Naive thymus-derived CD4-positive, alpha-beta T cell (primary cell): Measurements from ENCODE around the gene NHLRC3. TPM values are rescaled to one million over a fixed set of nuclear protein-coding genes. Genes with fewer than 3 reads are reported as not detected.
"Not testable (repeated sequence)": the region's sequence is repeated elsewhere in the genome, so short reads cannot be mapped to it uniquely, and the experiment has no call there.

Experiments used
- ATAC-seq: fragments of 150-1000 bp; cut with Tn5 transposase; 2 replicates; pipeline ENCODE4 v1.10.0; 2021; ENCODE audit warnings: mild to moderate bottlenecking, moderate library complexity
- CTCF ChIA-PET: fragments of 350-600 bp; sonication (Branson Sonifier 250); formaldehyde crosslinking; loops from one replicate; lab custom pipeline; 2021; ENCODE audit warnings: antibody characterized with exemption; lab: Charles Lee
- POLR2A ChIA-PET: fragments of 350-600 bp; sonication (Branson Sonifier 250); formaldehyde crosslinking; loops from one replicate; lab custom pipeline; 2021; ENCODE audit warnings: antibody characterized with exemption, inconsistent platforms; lab: Charles Lee
- DNase-seq, 9 donors: peaks; one replicate each; pipeline versions ENCODE4 v3.0.0 to v3.0.0-alpha.2; 2020 to 2022; ENCODE audit warnings: mixed read lengths in 1 of 9
- H3K27ac ChIP-seq: one replicate; pipeline ENCODE4 v1.7.0; 2013; ENCODE audit warnings: mild to moderate bottlenecking, low read depth, low read length, moderate library complexity
- H3K27me3 ChIP-seq, 2 donors: one replicate each; pipeline ENCODE4 v1.7.0; 2013; ENCODE audit warnings: low read length in 2 of 2, mild to moderate bottlenecking in 2 of 2, moderate library complexity in 2 of 2; ENCODE audit not compliant: control insufficient read depth in 2 of 2, insufficient read depth in 2 of 2
- H3K36me3 ChIP-seq, 3 experiments: 1 replicate in 2 of 3; 2 replicates in 1 of 3; pipeline ENCODE4 v1.7.0; 2013; ENCODE audit warnings: low read length in 3 of 3, mild to moderate bottlenecking in 3 of 3, moderate library complexity in 1 of 3; ENCODE audit not compliant: insufficient read depth in 3 of 3, control insufficient read depth in 2 of 3
- H3K4me1 ChIP-seq, 2 donors: one replicate each; pipeline ENCODE4 v1.7.0; 2013; ENCODE audit warnings: low read length in 2 of 2, mild to moderate bottlenecking in 2 of 2, moderate library complexity in 1 of 2; ENCODE audit not compliant: control insufficient read depth in 2 of 2, insufficient read depth in 2 of 2
- H3K4me3 ChIP-seq: 2 replicates; pipeline ENCODE4 v1.7.0; 2013; ENCODE audit warnings: mild to moderate bottlenecking, low read length
- H3K9me3 ChIP-seq, 3 experiments: 1 replicate in 2 of 3; 2 replicates in 1 of 3; pipeline ENCODE4 v1.7.0; 2013; ENCODE audit warnings: low read length in 3 of 3; ENCODE audit not compliant: control insufficient read depth in 2 of 3
- H3K27ac Mint-ChIP-seq, 9 donors: one replicate each; pipeline ENCODE4 v1.8.0; 2020 to 2022; ENCODE audit warnings: mixed read lengths in 9 of 9, mild to moderate bottlenecking in 8 of 9, moderate library complexity in 5 of 9, inconsistent platforms in 2 of 9
- H3K27me3 Mint-ChIP-seq, 5 donors: one replicate each; pipeline ENCODE4 v1.8.0; 2021 to 2022; ENCODE audit warnings: mixed read lengths in 5 of 5, mild to moderate bottlenecking in 1 of 5
- H3K36me3 Mint-ChIP-seq, 5 donors: one replicate each; pipeline ENCODE4 v1.8.0; 2020 to 2022; ENCODE audit warnings: mixed read lengths in 5 of 5, mild to moderate bottlenecking in 3 of 5, inconsistent platforms in 1 of 5
- H3K4me1 Mint-ChIP-seq, 7 donors: one replicate each; pipeline ENCODE4 v1.8.0; 2020 to 2022; ENCODE audit warnings: mixed read lengths in 7 of 7, mild to moderate bottlenecking in 3 of 7, inconsistent platforms in 1 of 7
- H3K4me3 Mint-ChIP-seq, 10 donors: one replicate each; pipeline ENCODE4 v1.8.0; 2020 to 2022; ENCODE audit warnings: mild to moderate bottlenecking in 10 of 10, mixed read lengths in 10 of 10, moderate library complexity in 6 of 10, inconsistent platforms in 2 of 10
- H3K9me3 Mint-ChIP-seq, 11 donors: one replicate each; pipeline ENCODE4 v1.8.0; 2020 to 2022; ENCODE audit warnings: mixed read lengths in 11 of 11, mild to moderate bottlenecking in 4 of 11, inconsistent platforms in 1 of 11, moderate library complexity in 1 of 11
- intact Hi-C, 2 donors: fragments of 100-400 bp; cut with micrococcal nuclease; formaldehyde crosslinking; loops; one replicate each; pipeline ENCODE4 v1.15.1; 2023
- polyA plus RNA-seq, 2 donors: library from polyadenylated mRNA; unstranded; fragments of 300-500 nt; fragmentation: Illumina TruSeq; gene quantifications; one replicate each; pipeline ENCODE4 v1.2.3, GENCODE V29; 2021
- total RNA-seq, 6 experiments: library from RNA in 5 of 6; stranded (reverse) in 5 of 6; gene quantifications; 1 replicate in 5 of 6; 2 replicates in 1 of 6; pipeline ENCODE4 v1.2.3 and lab custom pipeline; 2021 to 2026

NHLRC3 gene
- total and polyA plus RNA-seq, 7 experiments from 2014 or later, result 3.4 to 30.6 (median 15.6) TPM

DNA sequence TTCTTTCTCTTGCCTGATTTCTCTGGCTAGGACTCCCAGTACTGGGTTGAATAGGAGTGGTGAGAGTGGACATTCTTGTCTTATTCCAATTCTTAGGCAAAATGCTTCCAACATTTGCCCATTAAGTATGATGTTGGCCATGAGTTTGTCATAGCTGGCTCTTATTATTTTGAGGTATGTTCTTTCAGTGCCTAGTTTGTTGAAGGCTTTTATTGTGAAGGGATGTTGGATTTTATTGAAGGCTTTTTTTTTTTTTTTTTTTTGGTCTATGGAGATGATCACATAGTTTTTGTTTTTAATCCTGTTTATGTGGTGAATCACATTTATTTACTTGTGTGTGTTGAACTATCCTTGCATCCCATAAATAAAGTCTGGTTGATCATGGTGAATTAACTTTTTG lies 19.8 kb downstream of the NHLRC3 start:
- DNase-seq (no peak), ATAC-seq (no peak)
- H3K4me1 ChIP-seq, result no peaks in the 10 kb centered on the region
- no peak overlapping the region for H3K4me3 Mint-ChIP-seq
- no peaks in the 10 kb centered on the region for H3K27me3 ChIP-seq
- ChIA-PET CTCF (no interaction called here), POLR2A (no interaction called here)
- H3K9me3 ChIP-seq, result no peaks in the 10 kb centered on the region
- intact Hi-C loops, result no loop called here
- H3K36me3 ChIP-seq, result peaks cover 0 to 3% (median 0%) of the 10 kb centered on the region in 3 experiments
- no peak overlapping the region for H3K27ac ChIP-seq
- peak overlapping the region in 1 of 9 donors; percentile 10 for H3K27ac Mint-ChIP-seq
- peaks cover 0 to 45% (median 25%) of the 10 kb centered on the region in 7 donors for H3K4me1 Mint-ChIP-seq
- no peaks in the 10 kb centered on the region for H3K27me3 Mint-ChIP-seq
- peaks cover 0 to 7% (median 0%) of the 10 kb centered on the region in 11 donors for H3K9me3 Mint-ChIP-seq
- H3K36me3 Mint-ChIP-seq, result peaks cover 0 to 48% (median 29%) of the 10 kb centered on the region in 5 donors
- H3K4me3 ChIP-seq, result no peak overlapping the region

DNA sequence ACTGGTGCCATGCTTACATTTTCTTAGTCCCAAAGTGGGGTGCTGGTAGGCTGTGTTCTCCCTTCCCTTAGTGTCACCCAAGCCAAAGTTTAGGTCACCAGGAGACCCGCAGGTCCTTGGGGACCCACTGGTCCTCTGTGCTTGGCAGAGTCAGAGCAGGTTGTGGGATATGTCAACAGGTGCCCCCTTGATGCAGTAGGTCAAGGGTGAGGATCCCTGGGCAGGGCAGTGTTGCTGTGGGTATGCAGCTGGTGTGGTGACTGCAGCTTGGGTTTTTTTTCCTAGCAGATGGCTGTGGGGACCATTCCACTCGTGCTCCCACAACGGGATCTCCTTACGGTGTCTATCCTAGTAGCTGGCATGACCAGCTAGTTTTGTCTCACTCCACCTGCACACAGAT lies 23.7 kb downstream of the NHLRC3 start:
- Histone ChIP-seq H3K9me3 (no peaks in the 10 kb centered on the region), H3K27me3 (no peaks in the 10 kb centered on the region), H3K27ac (no peak overlapping the region), H3K4me1 (no peaks in the 10 kb centered on the region), H3K36me3 (no peaks in the 10 kb centered on the region), H3K4me3 (no peak overlapping the region)
- ATAC-seq (no peak), DNase-seq (no peak)
- H3K4me3 Mint-ChIP-seq, result no peak overlapping the region
- peaks cover under 1 to 44% (median 30%) of the 10 kb centered on the region in 5 donors for H3K36me3 Mint-ChIP-seq
- ChIA-PET CTCF (no interaction called here), POLR2A (no interaction called here)
- peaks cover 0 to 32% (median 25%) of the 10 kb centered on the region in 7 donors for H3K4me1 Mint-ChIP-seq
- intact Hi-C loops, result no loop called here
- H3K27me3 Mint-ChIP-seq, result no peaks in the 10 kb centered on the region
- H3K27ac Mint-ChIP-seq, result no peak overlapping the region
- H3K9me3 Mint-ChIP-seq, result peaks cover 0 to 12% (median 4%) of the 10 kb centered on the region in 11 donors

DNA sequence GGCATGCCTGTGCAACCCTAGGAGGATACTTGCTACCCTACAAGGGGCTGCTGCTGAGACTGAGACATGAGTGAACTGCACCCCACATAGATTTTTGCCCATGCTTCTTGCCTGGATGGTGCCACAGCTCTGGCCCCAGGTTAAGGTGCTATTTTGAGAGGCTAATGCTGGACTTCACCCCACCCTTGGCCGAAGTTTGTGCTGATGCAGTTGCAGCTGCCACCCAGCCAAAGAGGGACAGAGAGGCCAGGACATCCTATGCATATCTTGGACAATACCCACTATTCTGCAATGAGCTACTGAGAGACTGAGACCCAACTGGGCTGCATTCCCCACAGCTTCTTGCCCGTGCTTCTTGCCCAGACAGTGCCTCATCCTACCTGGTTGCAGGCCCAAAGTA lies 34.6 kb downstream of the NHLRC3 start:
- intact Hi-C loops, result no loop called here
- H3K27ac Mint-ChIP-seq, result no peak overlapping the region
- no peaks in the 10 kb centered on the region for H3K9me3 ChIP-seq
- H3K4me1 Mint-ChIP-seq, result no peaks in the 10 kb centered on the region
- CTCF ChIA-PET, result no interaction called here
- H3K36me3 Mint-ChIP-seq, result peaks cover 0 to 3% (median 0%) of the 10 kb centered on the region in 5 donors
- H3K27ac ChIP-seq, result no peak overlapping the region
- no peak overlapping the region for H3K4me3 ChIP-seq
- DNase-seq (no peak), ATAC-seq (no peak)
- H3K4me1 ChIP-seq, result no peaks in the 10 kb centered on the region
- peaks cover 30 to 53% (median 40%) of the 10 kb centered on the region in 5 donors for H3K27me3 Mint-ChIP-seq
- peaks cover 0 to 19% (median 4%) of the 10 kb centered on the region in 11 donors for H3K9me3 Mint-ChIP-seq
- H3K36me3 ChIP-seq, result no peaks in the 10 kb centered on the region
- H3K4me3 Mint-ChIP-seq, result no peak overlapping the region
- peaks cover 0 to 5% of the 10 kb centered on the region in 2 donors for H3K27me3 ChIP-seq
- POLR2A ChIA-PET, result no interaction called here

DNA sequence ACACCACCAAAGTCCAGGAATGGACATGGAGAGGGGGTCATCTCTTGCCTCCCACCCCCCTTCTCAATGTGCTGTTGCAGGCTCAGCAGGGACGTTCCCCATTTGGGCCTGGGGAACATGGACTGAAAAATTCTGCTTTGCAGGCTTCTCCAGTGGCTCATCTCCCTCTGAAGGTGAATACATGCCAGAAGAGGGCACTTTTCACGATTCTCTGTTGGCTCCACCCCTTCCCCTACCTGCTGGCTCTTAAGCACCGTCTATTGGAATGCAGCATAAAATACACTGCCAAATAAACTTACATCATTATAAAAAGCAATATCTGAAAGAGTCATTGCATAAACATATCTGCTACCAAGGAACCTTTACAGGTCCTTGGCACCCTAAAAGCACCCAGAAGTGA lies 35.7 kb downstream of the NHLRC3 start:
- Histone ChIP-seq H3K4me3 (no peak overlapping the region), H3K36me3 (no peaks in the 10 kb centered on the region), H3K9me3 (no peaks in the 10 kb centered on the region), H3K4me1 (no peaks in the 10 kb centered on the region), H3K27ac (no peak overlapping the region), H3K27me3 (peaks cover 0 to 5% of the 10 kb centered on the region in 2 donors)
- peaks cover 0 to 3% (median 0%) of the 10 kb centered on the region in 5 donors for H3K36me3 Mint-ChIP-seq
- H3K4me1 Mint-ChIP-seq, result no peaks in the 10 kb centered on the region
- intact Hi-C loops, result no loop called here
- ChIA-PET CTCF (no interaction called here), POLR2A (no interaction called here)
- H3K27ac Mint-ChIP-seq, result no peak overlapping the region
- DNase-seq, result no peak
- H3K9me3 Mint-ChIP-seq, result peaks cover 0 to 19% (median 5%) of the 10 kb centered on the region in 11 donors
- no peak for ATAC-seq
- H3K27me3 Mint-ChIP-seq, result peaks cover 36 to 53% (median 41%) of the 10 kb centered on the region in 5 donors
- no peak overlapping the region for H3K4me3 Mint-ChIP-seq

DNA sequence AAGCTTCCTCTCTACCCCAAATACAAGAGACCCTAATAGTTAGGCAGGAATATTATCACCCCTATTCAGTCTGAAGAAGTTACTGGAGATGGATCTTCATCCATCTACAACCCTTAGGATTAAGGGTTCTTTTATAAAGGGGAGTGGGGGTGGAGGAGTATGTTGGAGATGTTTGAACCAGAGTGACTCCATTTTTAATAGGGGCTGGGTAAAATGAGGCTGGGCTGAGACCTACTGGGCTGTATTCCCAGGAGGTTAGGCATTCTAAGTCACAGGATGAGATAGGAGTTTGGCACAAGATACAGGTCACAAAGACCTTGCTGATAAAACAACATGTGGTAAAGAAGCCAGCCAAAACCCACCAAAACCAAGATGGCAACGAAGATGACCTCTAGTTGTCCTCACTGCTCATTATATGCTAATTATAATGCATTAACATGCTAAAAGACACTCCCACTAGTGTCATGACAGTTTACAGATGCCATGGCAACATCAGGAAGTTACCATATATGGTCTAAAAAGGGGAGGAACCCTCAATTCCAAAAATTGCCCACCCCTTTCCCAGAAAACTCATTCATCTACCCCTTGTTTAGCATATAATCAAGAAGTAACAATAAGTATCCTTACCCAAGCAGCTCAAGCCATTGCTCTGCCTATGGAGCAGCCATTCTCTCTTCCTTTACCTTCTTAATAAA lies 48.1 kb downstream of the NHLRC3 start:
- peaks cover 2 to 12% (median 11%) of the 10 kb centered on the region in 5 donors for H3K27me3 Mint-ChIP-seq
- intact Hi-C loops, H3K4me3 ChIP-seq, H3K36me3 ChIP-seq, H3K36me3 Mint-ChIP-seq, POLR2A ChIA-PET, DNase-seq, H3K27ac ChIP-seq, H3K9me3 ChIP-seq, H3K27me3 ChIP-seq, H3K4me1 ChIP-seq, CTCF ChIA-PET, H3K9me3 Mint-ChIP-seq, H3K4me3 Mint-ChIP-seq, H3K4me1 Mint-ChIP-seq, ATAC-seq, H3K27ac Mint-ChIP-seq: not testable (repeated sequence)

DNA sequence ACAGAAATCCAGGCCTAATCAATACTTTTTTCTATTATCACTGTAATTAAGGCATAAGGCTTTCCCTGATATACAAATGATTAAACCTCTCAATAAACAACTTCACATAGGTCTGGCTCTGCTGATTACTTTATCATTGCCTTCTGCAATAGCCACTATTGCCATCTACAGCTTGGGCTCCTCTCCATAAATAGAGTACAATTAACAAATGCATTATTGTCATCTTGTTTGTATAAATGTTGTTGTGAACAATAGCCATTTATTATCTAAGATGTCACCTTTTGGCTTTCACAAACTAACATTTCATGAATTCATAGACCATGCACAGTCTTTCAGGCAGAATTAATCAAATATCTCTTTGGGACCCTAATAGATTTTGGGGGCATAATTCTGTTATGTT lies 53.3 kb downstream of the NHLRC3 start:
- CTCF ChIA-PET, result no interaction called here
- Histone ChIP-seq H3K4me3 (no peak overlapping the region), H3K9me3 (no peaks in the 10 kb centered on the region), H3K4me1 (no peaks in the 10 kb centered on the region), H3K27ac (no peak overlapping the region), H3K27me3 (no peaks in the 10 kb centered on the region), H3K36me3 (no peaks in the 10 kb centered on the region)
- Mint-ChIP-seq H3K9me3 (peaks cover 0 to 5% (median 0%) of the 10 kb centered on the region in 11 donors), H3K36me3 (no peaks in the 10 kb centered on the region), H3K27me3 (peaks cover 0 to 5% (median 4%) of the 10 kb centered on the region in 5 donors), H3K4me1 (peaks cover 0 to 16% (median 7%) of the 10 kb centered on the region in 7 donors), H3K4me3 (no peak overlapping the region), H3K27ac (no peak overlapping the region)
- intact Hi-C loops, result no loop called here
- POLR2A ChIA-PET, result no interaction called here
- no peak for ATAC-seq
- DNase-seq, result no peak

DNA sequence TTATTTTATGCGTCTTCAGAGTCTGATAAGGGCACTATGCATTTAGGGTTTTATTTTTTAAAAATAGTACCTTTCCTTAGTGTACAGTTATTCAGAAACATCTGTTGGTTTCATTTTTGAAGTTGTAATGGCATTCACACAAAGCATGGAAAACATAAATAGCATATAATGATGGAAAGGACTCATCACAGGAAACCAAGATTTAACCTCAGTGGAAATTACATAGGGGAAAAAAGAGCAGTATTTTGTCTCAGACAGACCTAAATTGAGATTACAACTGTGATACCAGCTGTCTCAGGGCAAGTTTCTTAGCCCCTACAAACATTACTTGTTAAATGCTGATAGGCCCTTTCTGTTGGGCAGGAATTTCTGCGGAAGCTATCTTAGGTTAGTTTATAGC lies 57.2 kb downstream of the NHLRC3 start:
- Mint-ChIP-seq H3K27me3 (no peaks in the 10 kb centered on the region), H3K27ac (peak overlapping the region in 1 of 9 donors; percentile 74), H3K9me3 (peaks cover 0 to 5% (median 0%) of the 10 kb centered on the region in 11 donors), H3K4me1 (peaks cover 0 to 16% (median 7%) of the 10 kb centered on the region in 7 donors), H3K36me3 (no peaks in the 10 kb centered on the region), H3K4me3 (no peak overlapping the region)
- POLR2A ChIA-PET, result no interaction called here
- no peaks in the 10 kb centered on the region for H3K4me1 ChIP-seq
- intact Hi-C loops, result no loop called here
- CTCF ChIA-PET, result no interaction called here
- no peaks in the 10 kb centered on the region for H3K27me3 ChIP-seq
- H3K36me3 ChIP-seq, result no peaks in the 10 kb centered on the region
- no peak overlapping the region for H3K27ac ChIP-seq
- no peak overlapping the region for H3K4me3 ChIP-seq
- DNase-seq (no peak), ATAC-seq (no peak)
- H3K9me3 ChIP-seq, result no peaks in the 10 kb centered on the region
